SK-N-SH (cell line): ENCODE measurements around the gene MYO1D.

Experiments used
- EP300 ChIP-seq, 2 experiments: IDR thresholded peaks; 2 replicates each; pipeline versions ENCODE4 v1.4.0 to v1.6.1; 2012; ENCODE audit warnings: borderline replicate concordance in 1 of 2, low read depth in 1 of 2, low read length in 1 of 2
- RCOR1 ChIP-seq: fragments of 150-350 bp; IDR thresholded peaks from 2 replicates; pipeline ENCODE4 v1.6.1; 2017; ENCODE audit warnings: antibody characterized with exemption, low read length
- ZBTB33 ChIP-seq: IDR thresholded peaks from 2 replicates; pipeline ENCODE4 v1.4.0; 2012; ENCODE audit warnings: low read depth, borderline replicate concordance
- TF ChIP-seq, protein P1 (sequence below): fragments of 200-600 bp; sonication (generic); IDR thresholded peaks from 2 replicates; pipeline ENCODE4 v1.6.1; 2017; ENCODE audit warnings: antibody characterized with exemption, mild to moderate bottlenecking, moderate library complexity

- TF ChIP-seq EP300 (IDR thresholded peaks at IDR 0.05; ENCODE audit: borderline replicate concordance in 1 of 2, low read depth in 1 of 2, low read length in 1 of 2) (no peak), ZBTB33 (no peak), RCOR1 (no peak)
- TF ChIP-seq, protein P1, sequence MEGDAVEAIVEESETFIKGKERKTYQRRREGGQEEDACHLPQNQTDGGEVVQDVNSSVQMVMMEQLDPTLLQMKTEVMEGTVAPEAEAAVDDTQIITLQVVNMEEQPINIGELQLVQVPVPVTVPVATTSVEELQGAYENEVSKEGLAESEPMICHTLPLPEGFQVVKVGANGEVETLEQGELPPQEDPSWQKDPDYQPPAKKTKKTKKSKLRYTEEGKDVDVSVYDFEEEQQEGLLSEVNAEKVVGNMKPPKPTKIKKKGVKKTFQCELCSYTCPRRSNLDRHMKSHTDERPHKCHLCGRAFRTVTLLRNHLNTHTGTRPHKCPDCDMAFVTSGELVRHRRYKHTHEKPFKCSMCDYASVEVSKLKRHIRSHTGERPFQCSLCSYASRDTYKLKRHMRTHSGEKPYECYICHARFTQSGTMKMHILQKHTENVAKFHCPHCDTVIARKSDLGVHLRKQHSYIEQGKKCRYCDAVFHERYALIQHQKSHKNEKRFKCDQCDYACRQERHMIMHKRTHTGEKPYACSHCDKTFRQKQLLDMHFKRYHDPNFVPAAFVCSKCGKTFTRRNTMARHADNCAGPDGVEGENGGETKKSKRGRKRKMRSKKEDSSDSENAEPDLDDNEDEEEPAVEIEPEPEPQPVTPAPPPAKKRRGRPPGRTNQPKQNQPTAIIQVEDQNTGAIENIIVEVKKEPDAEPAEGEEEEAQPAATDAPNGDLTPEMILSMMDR, result no peak
These were observed 48.1 kb downstream of the MYO1D start for GRCh38 chr17:32828822-32829221.
